GM18519 (cell line): Measurements from ENCODE around the gene NQO1.
"Not testable (repeated sequence)": the region's sequence is repeated elsewhere in the genome, so short reads cannot be mapped to it uniquely, and the experiment has no call there.

Source experiments
- ATAC-seq: cut with Tn5 transposase; IDR thresholded peaks from one replicate; pipeline ENCODE4 v1.9.1; 2021; ENCODE audit warnings: mild to moderate bottlenecking, moderate library complexity; ENCODE audit not compliant: unreplicated experiment, low FRiP score

Gene NQO1

GRCh38 chr16:69744363-69745231 is 18.2 kb upstream of the NQO1 start:
- no peak for ATAC-seq

DNA sequence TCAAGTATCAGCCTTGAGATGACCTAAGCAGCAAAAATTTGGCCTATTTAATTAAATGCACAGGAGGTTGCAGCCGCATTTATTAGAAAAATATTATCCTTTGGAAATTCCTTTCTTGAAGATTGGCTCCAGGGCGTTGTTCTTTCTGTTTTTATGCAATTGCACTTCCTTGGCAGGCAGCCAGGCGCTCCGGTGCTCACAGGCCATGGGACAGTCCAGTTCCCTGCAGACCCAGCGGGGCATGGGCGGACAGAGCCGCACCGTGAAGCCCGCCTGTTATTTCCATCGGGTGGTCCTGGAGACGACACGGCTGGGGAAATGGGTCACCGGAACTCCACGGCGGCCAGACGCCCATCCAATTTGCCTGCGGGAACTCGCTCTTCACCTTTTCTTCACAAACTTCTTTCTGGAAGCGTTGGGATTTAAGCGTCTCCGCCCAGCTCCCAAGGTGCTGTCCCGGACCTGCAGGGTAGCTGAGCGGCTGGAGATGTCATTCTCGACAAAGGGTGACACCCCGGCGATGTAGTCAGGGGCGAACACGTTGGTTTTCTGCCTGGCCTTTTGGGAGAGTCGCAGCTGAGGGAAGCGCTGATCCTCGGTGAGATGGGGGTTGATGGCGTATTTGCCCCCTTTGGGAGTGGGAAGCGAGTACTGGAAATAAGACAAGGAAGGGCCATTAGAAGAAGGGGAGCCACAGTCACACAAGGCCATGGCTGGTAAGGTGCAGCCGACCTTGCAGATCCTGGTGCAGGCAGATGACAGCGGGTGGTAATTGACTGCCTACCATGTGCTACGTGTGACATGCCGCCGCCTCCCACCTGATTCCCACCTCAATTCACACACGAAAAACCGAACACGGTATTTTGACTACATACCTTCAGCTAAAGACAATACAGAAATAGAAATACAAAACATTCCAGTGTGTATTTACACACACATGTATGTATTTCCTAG is 15.9 kb upstream of the NQO1 start:
- ATAC-seq = no peak

GRCh38 chr16:69741519-69741918 is 15.2 kb upstream of the NQO1 start:
- no peak for ATAC-seq

DNA sequence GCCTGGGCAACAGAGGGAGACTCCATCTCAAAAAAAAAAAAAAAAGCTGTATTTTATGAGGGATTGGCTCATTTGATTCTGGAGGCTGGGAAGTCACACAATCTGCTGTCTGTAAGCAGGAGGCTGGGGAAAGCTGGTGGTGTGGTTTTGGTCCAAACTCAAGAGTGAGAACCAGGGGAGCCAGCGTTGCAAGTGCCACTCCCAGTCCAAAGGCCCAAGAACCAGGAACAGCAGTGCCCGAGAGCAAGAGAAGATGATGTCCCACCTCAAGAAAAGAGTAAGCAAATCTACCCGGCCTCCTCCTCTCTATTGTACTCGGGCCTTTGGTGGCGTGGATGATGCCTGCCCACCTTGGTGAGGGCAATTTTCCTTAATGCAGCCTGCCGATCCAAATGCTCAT is 5.7 kb upstream of the NQO1 start:
- no peak for ATAC-seq

DNA sequence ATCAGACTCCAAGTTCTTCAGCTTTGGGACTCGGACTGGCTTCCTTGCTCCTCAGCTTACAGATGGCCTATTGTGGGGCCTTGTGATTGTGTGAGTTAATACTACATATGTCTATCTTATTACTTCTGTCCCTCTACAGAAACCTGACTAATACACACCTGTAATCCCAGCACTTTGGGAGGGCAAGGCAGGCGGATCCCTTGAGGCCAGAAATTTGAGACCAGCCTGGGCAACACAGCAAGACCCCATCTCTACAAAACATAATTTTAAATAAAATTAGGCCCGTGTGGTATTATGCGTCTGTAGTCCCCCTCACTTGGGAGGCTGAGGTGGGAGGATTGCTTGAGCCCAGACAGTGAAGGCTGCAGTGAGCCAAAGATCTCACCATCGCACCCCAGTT is 4.9 kb upstream of the NQO1 start:
- ATAC-seq = not testable (repeated sequence)

- ATAC-seq = not testable (repeated sequence)
Observed at GRCh38 chr16:69729030-69729429, 2.7 kb upstream of the NQO1 start.

DNA sequence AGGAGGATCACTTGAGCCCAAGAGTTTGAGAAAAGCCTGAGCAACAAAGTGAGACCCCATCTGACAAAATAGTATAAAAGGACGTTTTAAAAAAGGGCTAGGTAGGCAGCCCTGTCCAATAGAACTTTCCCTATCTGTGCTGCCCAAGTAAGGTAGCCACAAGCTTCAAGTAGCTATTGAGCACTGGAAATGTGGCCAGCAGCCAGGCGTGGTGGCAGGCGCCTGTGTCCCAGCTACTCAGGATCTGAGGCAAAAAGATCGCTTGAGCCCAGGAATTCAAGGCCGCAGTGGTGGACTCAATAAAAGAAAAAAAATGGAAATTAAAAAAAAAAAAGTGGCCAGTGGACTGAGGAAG is 1.5 kb upstream of the NQO1 start:
- no peak for ATAC-seq

DNA sequence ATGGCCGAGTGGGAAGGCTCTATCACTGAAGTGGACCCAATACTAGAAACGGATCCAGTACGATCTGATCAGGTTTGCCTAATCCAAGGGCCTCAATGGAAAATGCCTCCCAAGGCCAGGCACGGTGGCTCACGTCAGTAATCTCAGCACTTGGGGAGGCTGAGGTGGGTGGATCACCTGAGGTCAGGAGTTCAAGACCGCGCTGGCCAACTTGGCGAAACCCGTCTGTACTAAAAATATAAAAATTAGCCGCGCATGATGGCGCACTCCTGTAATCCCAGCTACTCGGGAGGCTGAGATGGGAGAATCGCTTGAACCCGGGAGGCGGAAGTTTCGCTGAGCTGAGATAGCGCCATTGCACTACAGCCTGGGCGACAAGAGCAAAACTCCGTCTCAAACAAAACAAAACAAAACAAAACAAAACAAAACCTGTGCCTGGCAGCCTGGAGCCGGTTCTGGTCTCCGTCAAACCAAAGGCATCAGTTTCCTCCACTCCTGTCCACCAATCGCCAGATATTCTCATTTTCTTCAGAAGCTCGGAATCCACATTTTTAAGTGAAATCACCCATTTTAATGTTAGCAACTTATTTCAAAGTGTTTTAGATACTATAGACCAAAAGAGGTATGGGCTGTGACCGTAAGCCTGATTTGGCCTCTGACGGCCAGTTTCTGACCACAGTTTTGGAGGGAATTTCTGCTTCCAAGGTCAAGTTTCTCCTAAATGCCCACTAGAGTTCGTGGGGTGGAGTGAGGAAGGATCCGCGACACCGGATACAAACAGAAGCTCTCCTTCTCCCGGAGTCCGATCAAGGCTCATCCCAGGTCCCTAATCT is 664 bp downstream of the NQO1 start:
- ATAC-seq = no peak

GRCh38 chr16:69724981-69725479 is 1.3 kb downstream of the NQO1 start:
- ATAC-seq = no peak

DNA sequence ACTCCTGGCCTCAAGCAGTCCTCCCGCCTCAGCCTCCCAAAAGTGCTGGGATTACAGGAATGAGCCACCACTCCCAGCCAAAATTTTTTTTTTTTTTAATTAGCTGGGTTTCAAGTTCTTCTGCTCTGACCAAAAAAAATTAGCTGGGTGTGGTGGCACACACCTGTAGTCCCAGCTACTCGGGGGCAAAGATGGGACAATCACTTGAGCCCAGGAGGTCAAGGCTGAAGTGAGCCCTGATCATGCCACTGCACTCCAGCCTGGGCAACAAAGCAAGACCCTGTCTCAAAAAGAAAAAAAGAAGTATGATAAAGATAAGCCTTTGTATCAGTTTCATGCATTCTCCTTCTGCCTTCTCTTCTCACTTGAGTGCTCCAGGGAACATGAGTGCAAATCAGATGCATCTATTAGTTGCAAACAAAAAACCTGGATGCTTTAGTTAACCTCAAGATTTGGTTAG is 1.9 kb downstream of the NQO1 start:
- no peak for ATAC-seq

DNA sequence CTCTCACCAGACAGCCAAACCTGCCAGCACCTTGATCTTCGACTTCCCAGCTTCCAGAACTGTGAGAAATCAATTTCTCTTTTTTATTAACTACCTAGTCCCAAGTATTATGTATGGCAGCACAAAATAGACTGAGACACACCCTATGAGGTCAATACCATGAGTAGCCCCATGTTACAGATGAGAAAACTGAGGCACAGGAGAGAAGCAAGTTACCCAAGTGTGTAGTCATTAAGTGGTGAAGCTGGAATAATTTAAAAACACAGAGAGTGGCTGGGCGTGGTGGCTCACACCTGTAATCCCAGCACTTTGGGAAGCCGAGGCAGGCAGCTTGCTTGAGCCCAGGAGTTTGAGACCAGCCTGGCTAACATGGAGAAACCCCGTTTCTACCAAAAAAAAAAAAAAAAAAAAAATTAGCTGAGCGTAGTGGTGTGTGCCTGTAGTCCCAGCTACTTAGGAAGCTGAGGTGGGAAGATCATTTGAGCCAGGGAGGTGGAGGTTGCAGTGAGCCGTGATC is 4.9 kb downstream of the NQO1 start:
- no peak for ATAC-seq

DNA sequence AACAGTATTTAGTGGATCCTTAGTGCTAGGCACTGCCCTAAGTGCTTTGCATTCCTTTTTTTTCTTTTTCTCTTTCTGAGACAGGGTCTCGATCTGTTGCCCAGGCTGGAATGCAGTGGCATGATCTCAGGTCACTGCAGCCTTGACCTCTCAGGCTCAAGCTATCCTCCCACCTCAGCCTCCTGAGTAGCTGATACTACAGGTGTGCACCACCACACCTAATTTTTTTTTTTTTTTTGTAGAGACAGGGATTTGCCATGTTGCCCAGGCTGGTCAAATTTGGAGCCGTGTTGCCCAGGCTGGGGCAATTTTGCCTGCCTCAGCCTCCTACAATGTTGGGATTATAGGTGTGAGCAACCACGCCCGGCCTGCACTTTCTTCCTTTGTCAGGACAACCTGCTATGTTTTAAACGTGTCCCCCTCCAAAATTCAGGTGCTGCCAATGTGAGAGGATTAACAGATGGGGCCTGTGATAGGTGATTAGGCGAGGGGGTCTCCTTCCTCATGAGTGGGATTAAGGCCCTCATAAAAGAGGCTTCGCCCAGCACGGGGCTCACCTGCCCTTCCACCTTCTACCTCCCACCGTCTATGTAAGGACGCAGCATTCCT is 5.4 kb downstream of the NQO1 start:
- no peak for ATAC-seq

DNA sequence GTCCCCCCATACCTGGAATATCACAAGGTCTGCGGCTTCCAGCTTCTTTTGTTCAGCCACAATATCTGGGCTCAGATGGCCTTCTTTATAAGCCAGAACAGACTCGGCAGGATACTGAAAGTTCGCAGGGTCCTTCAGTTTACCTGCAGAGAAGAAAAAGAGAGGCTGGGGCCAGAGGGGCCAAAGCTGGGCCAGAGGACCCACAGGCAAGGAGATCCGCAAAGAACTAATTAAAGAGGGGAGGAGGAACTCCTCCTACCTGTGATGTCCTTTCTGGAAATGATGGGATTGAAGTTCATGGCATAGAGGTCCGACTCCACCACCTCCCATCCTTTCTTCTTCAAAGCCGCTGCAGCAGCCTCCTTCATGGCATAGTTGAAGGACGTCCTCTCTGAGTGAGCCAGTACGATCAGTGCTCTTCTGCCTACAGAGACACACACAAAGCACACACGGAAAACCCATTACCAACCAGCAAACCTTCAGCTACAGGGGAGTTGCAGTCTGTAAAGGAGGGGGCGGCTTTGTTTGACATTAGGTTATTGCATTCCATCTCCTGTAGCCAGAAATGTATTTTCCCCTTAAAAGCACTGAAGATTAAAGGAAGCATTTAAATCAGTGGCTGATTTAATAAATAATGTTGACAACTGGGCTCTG is 8.1 kb downstream of the NQO1 start:
- ATAC-seq = no peak

DNA sequence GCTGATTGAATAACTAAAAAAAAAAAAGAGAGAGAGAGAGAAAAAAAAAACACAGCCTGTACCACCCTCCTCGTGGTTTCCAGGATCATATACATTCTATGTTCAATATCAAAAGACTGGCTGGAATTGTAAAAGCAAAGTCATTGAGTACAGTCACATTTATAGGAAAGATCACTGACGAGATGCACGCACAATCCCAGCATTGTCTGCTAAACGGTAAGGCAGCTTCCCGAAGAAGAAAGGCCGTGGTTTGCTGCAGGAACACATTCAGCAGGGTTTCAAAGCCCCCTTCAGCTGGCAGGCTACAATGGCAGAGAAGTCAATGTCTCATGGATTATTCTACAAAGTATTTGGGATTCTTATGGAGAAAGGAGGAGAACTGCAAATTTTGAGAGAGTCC is 9.3 kb downstream of the NQO1 start:
- no peak for ATAC-seq

DNA sequence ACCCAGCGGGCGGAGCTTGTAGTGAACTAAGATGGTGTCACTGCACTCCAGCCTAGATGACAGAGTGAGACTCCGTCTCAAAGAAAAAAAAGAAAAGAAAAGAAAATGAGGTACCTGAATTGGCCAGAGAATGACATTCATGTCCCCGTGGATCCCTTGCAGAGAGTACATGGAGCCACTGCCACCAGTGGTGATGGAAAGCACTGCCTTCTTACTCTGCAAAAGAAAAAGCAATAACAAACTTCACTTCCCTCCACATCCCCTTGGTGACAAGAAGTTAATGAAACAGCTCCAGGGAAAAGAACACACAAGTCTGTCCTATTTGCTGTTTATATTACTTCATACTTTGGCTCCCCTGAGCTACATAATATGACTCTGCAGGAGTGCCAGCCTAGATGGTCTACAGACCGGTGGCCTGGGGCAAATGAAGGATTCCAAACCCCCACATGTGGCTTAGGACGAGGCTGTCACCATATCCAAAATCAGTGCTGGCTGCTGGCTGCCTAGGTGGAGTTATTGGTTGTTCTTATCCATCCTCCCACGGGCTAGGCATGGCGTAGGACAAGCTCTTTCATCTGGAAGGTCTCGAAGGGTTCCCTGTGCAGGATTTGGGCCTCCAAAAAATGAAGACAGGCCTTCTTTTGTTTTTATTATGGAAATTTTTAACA is 13.3 kb downstream of the NQO1 start:
- no peak for ATAC-seq

- no peak for ATAC-seq
Observed at GRCh38 chr16:69712277-69712676, 14.1 kb downstream of the NQO1 start.

- no peak for ATAC-seq
Observed at GRCh38 chr16:69711115-69711740, 15.1 kb downstream of the NQO1 start.

GRCh38 chr16:69709456-69710084 is 16.8 kb downstream of the NQO1 start:
- no peak for ATAC-seq
